ENCODE data around the gene GYG2.
"Not testable (repeated sequence)": the region's sequence is repeated elsewhere in the genome, so short reads cannot be mapped to it uniquely, and the experiment has no call there.

GYG2 gene

DNA sequence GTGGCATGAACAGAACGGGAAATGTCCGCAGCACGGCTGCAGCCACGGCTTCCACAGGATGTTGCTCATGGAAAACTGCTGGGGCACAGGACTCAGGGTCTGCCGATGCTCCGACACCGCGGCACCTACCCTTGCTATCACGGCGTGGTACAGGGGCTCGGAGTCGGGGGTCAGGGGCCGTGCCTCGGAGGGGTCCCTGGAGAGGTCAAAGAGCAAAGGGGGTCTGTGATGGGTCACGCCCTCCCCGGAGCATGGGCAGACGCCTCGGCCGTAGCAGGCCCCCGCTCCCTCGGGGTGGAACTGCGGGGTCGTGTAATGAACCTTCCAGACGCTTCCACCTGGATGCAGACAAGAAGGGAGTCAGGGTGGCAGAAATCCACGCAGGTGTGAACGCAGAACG is 78.6 kb downstream of the GYG2 start:
- DNase-seq (ENCODE audit: low spot score) = no peak

DNA sequence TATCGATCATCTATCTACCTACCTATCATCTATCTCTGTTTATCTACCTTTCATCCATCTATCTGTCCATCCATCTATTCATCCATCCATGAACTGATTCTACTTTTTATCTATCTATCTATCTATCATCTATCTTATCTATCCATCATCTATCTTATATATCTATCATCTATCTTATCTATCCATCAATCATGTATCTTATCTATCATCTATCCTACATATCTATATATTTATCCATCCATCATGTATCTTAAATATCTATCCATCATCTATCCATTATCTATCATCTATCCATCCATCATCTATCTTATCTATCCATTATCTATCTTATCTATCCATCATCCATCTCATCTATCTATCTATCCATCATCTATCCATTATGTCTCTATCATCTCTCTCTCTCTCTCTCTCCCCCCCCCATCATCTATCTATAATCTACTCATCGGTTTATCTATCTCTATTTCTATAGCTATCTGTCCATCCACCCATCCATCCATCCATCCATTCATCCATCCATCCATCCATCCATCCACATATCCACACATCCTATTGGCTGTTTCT is 79.5 kb downstream of the GYG2 start:
- no peak for DNase-seq (ENCODE audit: low spot score)

DNA sequence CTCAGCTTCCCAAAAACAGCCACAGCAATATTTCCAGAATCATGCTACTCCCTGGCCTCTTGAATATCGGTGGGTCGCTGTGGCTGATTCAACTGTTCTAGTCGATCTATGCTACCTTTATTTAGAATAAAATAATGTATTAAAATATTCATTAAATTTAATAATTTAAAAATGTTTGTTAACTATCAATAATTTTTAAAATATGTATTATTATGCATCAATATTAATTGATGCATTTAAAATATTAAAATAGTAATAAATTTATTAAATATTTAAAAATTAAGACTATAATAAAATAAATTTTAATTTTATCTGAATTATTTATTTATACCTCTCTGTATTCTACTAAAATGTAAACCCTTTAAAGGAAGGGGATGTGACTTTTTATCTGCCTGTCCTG is 81.4 kb downstream of the GYG2 start:
- DNase-seq (ENCODE audit: low spot score) = no peak

DNA sequence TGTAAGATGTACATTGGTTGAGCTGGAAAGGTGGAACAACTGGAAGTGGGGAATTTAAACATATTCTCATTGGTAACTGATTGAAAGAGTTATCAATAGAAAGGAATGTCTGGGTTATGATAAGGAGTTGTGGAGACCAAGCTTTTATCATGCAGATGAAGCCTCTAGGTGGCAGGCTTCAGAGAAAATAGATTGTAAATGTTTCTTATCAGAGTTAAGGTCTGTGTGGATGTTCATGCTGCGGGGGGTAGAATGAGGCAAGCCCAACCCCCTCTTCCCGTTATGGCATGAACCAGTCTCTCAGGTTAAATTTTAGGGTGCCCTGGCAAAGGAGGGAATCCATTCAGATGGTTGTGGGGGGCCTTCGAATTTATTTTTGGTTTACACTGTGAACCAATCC is 84.4 kb downstream of the GYG2 start:
- DNase-seq (ENCODE audit: low spot score) = no peak

DNA sequence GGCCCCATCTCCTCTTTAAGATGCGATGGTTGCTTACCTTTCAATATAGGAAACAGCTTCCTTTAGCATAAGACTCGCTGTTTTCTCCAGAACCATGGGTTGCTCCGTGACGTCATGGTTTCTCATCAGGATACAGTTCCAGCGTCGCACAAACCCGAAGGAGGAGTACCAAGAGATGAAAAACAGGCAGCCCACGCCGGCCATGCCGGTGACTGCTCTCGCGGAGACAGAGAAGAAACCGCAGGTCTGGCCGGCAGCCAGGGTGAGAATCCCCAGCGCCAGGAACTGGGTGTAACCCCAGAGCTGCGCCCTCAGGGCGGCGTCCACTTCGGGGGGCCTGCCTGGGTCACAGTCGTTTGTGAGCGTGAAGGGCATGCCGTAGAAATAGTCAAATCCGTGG is 89.0 kb downstream of the GYG2 start:
- no peak for DNase-seq (ENCODE audit: low spot score)

DNA sequence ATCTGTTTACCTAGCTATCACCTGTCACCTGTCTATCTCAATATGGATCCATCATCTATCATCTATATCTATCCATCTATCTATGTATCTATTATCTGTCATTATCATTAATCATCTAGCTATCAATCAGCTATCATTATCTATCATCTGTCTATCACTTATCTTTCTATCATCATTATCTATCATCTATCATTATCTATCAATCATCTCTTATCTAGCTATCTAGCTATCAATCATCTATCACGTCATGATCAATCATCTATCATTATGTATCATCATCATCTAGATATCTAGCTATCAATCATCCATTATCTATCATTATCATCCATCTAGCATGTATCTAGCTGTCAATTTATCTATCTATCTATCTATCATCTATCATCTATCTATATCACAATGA is 92.5 kb downstream of the GYG2 start:
- no peak for DNase-seq (ENCODE audit: low spot score)

DNA sequence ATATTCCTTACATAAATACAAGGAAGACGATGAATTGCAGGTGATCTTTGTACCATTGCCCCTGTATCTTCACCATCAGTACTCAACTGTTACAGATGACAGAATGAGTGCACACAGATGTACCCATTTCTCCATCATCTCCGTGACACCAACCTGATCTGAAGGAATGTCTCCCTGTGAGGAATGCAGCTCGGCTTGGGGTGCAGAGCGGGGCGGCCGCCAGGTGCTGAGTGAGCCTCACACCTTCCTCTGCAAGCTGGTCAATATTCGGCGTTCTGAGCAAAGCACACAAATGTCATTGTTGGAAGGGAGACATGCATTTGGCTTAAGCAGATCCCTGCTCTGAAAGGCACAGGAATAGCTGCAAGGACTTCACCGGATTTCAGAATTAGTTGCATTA is 93.0 kb downstream of the GYG2 start:
- no peak for DNase-seq (ENCODE audit: low spot score)

DNA sequence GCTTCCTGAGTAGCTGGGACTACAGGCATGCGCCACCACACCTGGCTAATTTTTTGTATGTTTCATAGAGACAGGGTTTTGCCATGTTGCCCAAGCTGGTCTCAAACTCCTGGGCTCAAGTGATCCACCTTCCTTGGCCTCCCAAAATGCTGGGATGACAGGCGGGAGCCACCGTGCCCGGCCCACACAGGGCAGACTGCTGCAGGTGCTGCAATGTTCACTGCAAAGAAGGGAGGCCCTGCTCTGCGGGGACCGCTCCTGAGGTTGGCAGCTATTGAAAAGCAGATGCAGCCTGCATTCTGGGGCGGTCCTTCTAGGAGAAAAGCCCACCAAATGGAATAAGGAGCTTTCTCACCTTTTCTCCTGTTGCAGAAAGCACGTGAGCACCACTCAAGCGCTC is 95.4 kb downstream of the GYG2 start:
- no peak for DNase-seq (ENCODE audit: low spot score)

DNA sequence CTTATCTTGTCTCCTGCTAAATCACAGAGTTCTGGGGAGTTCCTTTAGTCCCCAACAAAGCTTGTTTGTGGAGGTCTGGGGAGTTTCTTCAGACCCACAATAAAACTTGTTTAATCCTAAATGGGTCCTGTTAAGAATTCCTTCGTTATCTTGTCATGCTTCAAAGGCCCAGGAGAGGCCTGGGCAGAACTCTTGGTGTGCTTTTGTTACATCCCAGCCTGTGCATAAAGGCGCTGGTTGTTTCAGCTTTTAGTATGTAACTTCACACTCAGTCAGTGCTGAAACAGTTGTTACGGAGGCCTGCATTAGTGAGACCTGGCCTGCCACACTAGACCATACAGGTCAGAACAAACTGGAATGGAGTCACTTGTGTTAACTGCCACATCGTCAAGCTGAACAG is 97.5 kb downstream of the GYG2 start:
- not testable (repeated sequence) for DNase-seq (ENCODE audit: low spot score)

DNA sequence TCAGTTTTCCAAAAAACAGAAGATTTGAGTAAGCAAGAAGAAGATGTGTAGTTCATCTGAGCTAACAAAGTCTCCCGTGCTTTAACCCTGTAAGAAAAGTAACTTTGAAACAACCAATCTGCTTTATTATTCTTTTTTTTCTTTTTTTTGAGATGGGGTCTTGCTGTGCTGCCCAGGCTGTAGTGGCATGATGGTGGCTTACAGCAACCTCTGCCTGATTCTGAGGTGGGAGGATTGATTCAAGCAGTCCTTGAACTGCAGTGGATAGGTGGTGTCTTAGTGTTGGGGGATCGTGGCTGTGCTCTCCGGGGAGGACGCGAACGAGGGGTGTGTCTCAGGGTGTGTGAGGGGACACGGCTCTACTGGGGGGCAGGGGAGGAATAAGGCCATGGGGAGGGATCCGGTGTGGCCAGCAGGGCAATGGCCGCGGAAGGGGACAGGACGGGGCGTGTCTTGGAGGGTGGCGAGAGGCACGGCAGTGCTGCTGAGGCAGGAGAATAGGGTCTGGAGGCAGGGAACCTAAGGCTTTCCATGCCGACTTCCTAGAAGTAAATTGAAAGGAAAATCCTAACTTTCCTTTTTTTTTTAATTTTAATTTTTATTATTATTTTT is 98.0 kb downstream of the GYG2 start:
- DNase-seq (ENCODE audit: low spot score) = no peak

DNA sequence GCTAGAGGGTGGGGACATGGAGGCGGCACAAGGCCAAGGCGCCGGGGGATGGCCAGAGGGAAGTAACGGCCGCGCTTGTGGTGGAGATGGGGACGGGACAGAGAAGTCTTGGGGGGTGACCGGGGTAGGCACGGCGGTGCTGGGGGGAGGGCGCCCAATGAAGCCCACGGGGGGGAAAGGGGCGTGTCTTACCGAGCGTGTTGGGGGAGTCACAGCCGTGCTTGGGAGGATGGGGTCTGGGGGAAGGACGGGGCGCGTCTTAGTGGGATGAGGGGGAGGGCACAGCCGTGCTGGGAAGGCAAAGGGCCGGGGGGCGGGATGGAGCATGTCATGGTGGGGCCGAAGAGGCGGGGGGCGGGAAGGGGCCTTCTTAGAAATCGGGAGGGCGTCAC is 99.5 kb downstream of the GYG2 start:
- DNase-seq (ENCODE audit: low spot score) = no peak

DNA sequence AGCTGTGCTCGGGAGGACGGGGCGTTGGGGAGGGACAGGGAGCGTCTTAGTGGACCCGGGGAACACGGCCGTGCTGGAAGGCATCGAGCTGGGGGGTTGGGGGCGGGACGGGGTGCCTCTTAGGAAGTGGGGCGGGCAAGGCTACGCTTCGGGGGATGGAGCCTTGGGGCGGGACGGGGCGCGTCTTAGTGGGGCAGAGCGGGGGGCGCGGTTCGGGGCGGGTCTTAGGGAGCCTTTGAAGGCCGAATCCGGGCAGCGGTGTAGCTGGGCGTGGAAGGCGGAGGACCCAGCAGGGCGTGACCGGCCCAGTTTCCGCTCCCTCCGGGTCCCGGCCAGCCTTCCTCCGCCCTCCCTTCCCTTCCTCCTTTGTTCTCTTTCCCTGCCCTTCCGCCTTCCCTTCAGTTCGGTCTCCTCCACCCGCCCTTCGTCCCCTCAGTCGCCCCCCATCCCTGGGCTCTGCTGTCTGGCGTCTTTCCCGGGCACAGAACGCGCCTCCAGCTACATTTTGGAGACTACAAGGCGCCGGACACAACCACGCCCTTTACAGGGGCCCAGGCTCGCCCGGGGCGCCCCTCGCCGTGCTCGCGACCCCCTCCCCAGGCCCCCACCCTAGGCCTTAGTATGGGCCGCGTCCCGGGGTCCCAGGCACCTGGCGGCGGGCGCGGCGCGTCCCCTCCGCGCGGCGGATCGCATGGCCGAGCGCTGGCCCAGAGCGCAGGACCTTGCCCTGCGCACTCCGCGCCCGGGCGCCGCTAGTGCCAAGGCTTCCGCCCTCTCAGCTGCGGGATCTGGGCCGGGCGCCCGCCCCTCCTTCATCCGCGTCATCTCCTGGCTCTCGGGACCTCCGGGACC is 100.1 kb downstream of the GYG2 start, which contains the start of gene ARSD:
TSS of gene ARSD (minus strand) at position 757 of the 852 bp plus-strand sequence. CDS start at position 693, 64 bp downstream.
- peak; percentile 34 for DNase-seq (ENCODE audit: low spot score)

DNA sequence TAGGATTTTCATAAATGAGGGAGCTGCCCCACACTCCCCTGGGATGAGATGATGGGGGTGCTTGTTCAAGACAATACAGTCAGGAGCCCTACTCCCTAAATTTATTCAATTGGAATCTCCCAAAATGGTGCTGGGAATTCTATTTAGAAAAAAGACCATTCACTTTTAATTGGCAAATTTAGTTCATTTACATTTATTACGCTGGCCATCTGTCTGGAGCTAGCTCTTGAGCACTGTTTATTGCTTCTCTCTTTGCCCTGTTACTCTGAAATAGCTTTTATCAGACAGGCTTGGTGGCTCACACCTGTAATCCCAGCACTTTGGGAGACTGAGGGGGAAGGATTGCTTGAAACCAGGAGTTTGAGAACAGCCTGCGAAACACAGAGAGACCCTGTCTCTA is 102.4 kb downstream of the GYG2 start:
- no peak for DNase-seq (ENCODE audit: low spot score)

DNA sequence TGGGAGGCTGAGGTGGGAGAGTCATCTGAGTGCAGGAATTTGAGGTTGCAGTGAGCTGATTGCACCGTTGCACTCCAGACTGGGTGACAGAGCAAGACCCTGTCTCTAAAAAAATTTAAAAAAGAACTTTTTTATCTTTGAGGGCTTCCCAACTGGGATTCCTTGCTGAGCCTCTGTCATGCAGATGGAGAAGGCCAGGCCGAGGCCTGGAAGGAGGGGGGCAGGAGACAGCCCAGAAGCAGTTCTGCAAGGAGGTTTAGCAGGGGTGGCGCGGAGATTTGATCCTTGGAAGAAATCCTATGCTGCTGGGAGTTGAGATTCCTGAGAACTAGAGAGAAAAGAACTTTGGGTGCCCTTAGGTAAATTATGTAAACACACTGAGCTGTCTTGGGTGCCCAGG is 102.9 kb downstream of the GYG2 start:
- no peak for DNase-seq (ENCODE audit: low spot score)
